H4 (cell line): ENCODE results near the gene CSNK1G1. TPM values are rescaled to one million over a fixed set of nuclear protein-coding genes. Genes with fewer than 3 reads are reported as not detected.
"Not testable (repeated sequence)": the region's sequence is repeated elsewhere in the genome, so short reads cannot be mapped to it uniquely, and the experiment has no call there.

Experiments
- DNase-seq: peaks from one replicate; pipeline ENCODE4 v3.0.0-alpha.2; 2015; ENCODE audit warnings: low spot score
- total RNA-seq: library from RNA; depleted of rRNA; stranded (reverse); fragments of >200 nt; shearing (Covaris generic); gene quantifications from 2 replicates; pipeline ENCODE4 v1.2.3, GENCODE V29; 2014; rRNA removed

The CSNK1G1 gene
- total RNA-seq, 1 experiment from 2014 or later, result 14.6 TPM

- no peak for DNase-seq
Observed at GRCh38 chr15:64133623-64134344, 222.2 kb downstream of the CSNK1G1 start.

- DNase-seq, result no peak
Observed at GRCh38 chr15:64132217-64132616, 223.8 kb downstream of the CSNK1G1 start.

GRCh38 chr15:64131547-64131946 is 224.4 kb downstream of the CSNK1G1 start:
- DNase-seq, result no peak

- DNase-seq, result no peak
Observed at GRCh38 chr15:64130159-64130558, 225.8 kb downstream of the CSNK1G1 start.

- DNase-seq, result no peak
Observed at GRCh38 chr15:64127521-64128270, 228.3 kb downstream of the CSNK1G1 start.

- no peak for DNase-seq
Observed at GRCh38 chr15:64125978-64126377, 230.0 kb downstream of the CSNK1G1 start.

GRCh38 chr15:64122936-64123351 is 233.0 kb downstream of the CSNK1G1 start:
- DNase-seq, result no peak

GRCh38 chr15:64122444-64122843 is 233.5 kb downstream of the CSNK1G1 start:
- no peak for DNase-seq

GRCh38 chr15:64121614-64122013 is 234.4 kb downstream of the CSNK1G1 start:
- no peak for DNase-seq

- DNase-seq, result not testable (repeated sequence)
Observed at GRCh38 chr15:64120322-64120721, 235.7 kb downstream of the CSNK1G1 start.

GRCh38 chr15:64117759-64118487 is 238.1 kb downstream of the CSNK1G1 start:
- DNase-seq, result no peak

Other genes starting within 250 kb of the CSNK1G1 start
- 0.04 TPM in 1 of 2 replicates, not detected in the other for gene SNX22, start 204.4 kb downstream of the CSNK1G1 start, total RNA-seq
- gene PPIB, start 193.2 kb downstream of the CSNK1G1 start, total RNA-seq, result 966 and 1,104 TPM in 2 replicates
- 158 and 274 TPM in 2 replicates for gene PCLAF, start 25.3 kb upstream of the CSNK1G1 start, total RNA-seq
- gene TRIP4, start 31.7 kb upstream of the CSNK1G1 start, total RNA-seq, result 4.8 and 6.1 TPM in 2 replicates
- 9.0 and 11.0 TPM in 2 replicates for gene ZNF609, start 104.4 kb upstream of the CSNK1G1 start, total RNA-seq